A549 (cell line): ENCODE results near the gene LRGUK. TPM values are rescaled to one million over a fixed set of nuclear protein-coding genes. Genes with fewer than 3 reads are reported as not detected.

Experiments used
- ATAC-seq, 2 experiments: fragments of 200-7000 bp in 1 of 2; fragments of >200 bp in 1 of 2; cut with Nextera tagmentation in 1 of 2; cut with Tn5 transposase in 1 of 2; 3 replicates each; pipeline versions ENCODE4 v1.8.0 to v1.9.1; 2018 to 2020; ENCODE audit warnings: mild to moderate bottlenecking in 1 of 2, moderate library complexity in 1 of 2
- CTCF ChIA-PET: fragments of 300-600 bp; sonication (Branson Sonifier 250); formaldehyde crosslinking; extraction: SDS; loops from one replicate; lab custom pipeline; 2021; ENCODE audit warnings: antibody characterized with exemption, inconsistent platforms; lab: Yijun Ruan, JAX
- POLR2A ChIA-PET: fragments of 350-600 bp; formaldehyde crosslinking; extraction: SDS; loops from one replicate; lab custom pipeline; 2021; ENCODE audit warnings: antibody characterized with exemption, inconsistent platforms; lab: Yijun Ruan, JAX
- DNase-seq, 2 experiments: peaks; one replicate each; pipeline versions ENCODE4 v3.0.0 to v3.0.0-alpha.2; 2011 to 2016; ENCODE audit warnings: low read depth in 1 of 2, low spot score in 1 of 2
- FAIRE-seq: peaks from 2 replicates; lab custom pipeline; 2011; peaks lifted over from hg19 to GRCh38; lab: Jason Lieb, UNC
- H3K27ac ChIP-seq, 2 experiments: fragments of >200 bp; sonication (Bioruptor Twin); formaldehyde crosslinking; 3 replicates each; pipeline ENCODE4 v1.5.1; 2016 to 2017
- H3K4me1 ChIP-seq: fragments of >200 bp; sonication (Bioruptor Twin); formaldehyde crosslinking; 3 replicates; pipeline ENCODE4 v1.6.1; 2016
- H3K4me2 ChIP-seq: fragments of >200 bp; sonication (Bioruptor Twin); formaldehyde crosslinking; 3 replicates; pipeline ENCODE4 v1.6.1; 2016
- H3K4me3 ChIP-seq: fragments of >200 bp; sonication (Bioruptor Twin); formaldehyde crosslinking; 3 replicates; pipeline ENCODE4 v1.5.1; 2016
- H3K9me3 ChIP-seq: fragments of >200 bp; sonication (Bioruptor Twin); formaldehyde crosslinking; 3 replicates; pipeline ENCODE4 v1.6.1; 2016
- BHLHE40 ChIP-seq: IDR thresholded peaks from 2 replicates; pipeline ENCODE4 v1.6.1; 2012; ENCODE audit warnings: low read depth, low read length, inconsistent platforms
- CBX8 ChIP-seq: fragments of 200-600 bp; sonication (generic); IDR thresholded peaks from 2 replicates; pipeline ENCODE4 v1.6.1; 2016
- EP300 ChIP-seq, 2 experiments: fragments of >200 bp; sonication (Bioruptor Twin); formaldehyde crosslinking; IDR thresholded peaks; 2 replicates in 1 of 2; 3 replicates in 1 of 2; pipeline ENCODE4 v1.6.1; 2016 to 2017
- ESRRA ChIP-seq: fragments of 150-350 bp; IDR thresholded peaks from 2 replicates; pipeline ENCODE4 v1.6.1; 2014; ENCODE audit warnings: mild to moderate bottlenecking, low read length, borderline replicate concordance
- FOSB ChIP-seq: fragments of 250-450 bp; sonication (Bioruptor Pico); IDR thresholded peaks from 2 replicates; pipeline ENCODE4 v1.5.0; 2020; ENCODE audit warnings: mild to moderate bottlenecking, moderate library complexity
- FOSL2 ChIP-seq, 2 experiments: fragments of 450-650 bp in 1 of 2; fragments of >200 bp in 1 of 2; sonication (Bioruptor Twin) in 1 of 2; formaldehyde crosslinking; IDR thresholded peaks; 2 replicates each; pipeline versions ENCODE4 v1.5.0 to v1.6.1; 2016 to 2020; ENCODE audit warnings: mild to moderate bottlenecking in 1 of 2, moderate library complexity in 1 of 2
- FOXS1 ChIP-seq: fragments of 250-450 bp; sonication (Bioruptor Pico); IDR thresholded peaks from 2 replicates; pipeline ENCODE4 v1.5.0; 2020; ENCODE audit warnings: mild to moderate bottlenecking, moderate library complexity
- GATA3 ChIP-seq: IDR thresholded peaks from 2 replicates; pipeline ENCODE4 v1.6.1; 2012; ENCODE audit warnings: borderline replicate concordance
- HDAC2 ChIP-seq: fragments of 200-600 bp; sonication (generic); IDR thresholded peaks from 2 replicates; pipeline ENCODE4 v1.6.1; 2016
- JUNB ChIP-seq: fragments of >200 bp; sonication (Bioruptor Twin); formaldehyde crosslinking; IDR thresholded peaks from 2 replicates; pipeline ENCODE4 v1.6.1; 2016
- KDM1A ChIP-seq: fragments of 200-600 bp; sonication (generic); IDR thresholded peaks from 2 replicates; pipeline ENCODE4 v1.6.1; 2016; ENCODE audit warnings: low read depth, mild to moderate bottlenecking
- NFE2L2 ChIP-seq: fragments of 150-350 bp; conservative IDR thresholded peaks from 2 replicates; pipeline ENCODE4 v1.6.1; 2014; ENCODE audit warnings: low read length
- RCOR1 ChIP-seq: fragments of 150-350 bp; IDR thresholded peaks from 2 replicates; pipeline ENCODE4 v1.6.1; 2014; ENCODE audit warnings: antibody characterized with exemption, low read length, low read depth
- TFCP2L1 ChIP-seq: fragments of 250-450 bp; sonication (Bioruptor Pico); IDR thresholded peaks from 2 replicates; pipeline ENCODE4 v1.5.0; 2021; ENCODE audit warnings: mild to moderate bottlenecking
- ZC3H11A ChIP-seq: fragments of 450-650 bp; IDR thresholded peaks from 2 replicates; pipeline ENCODE4 v1.6.1; 2014; ENCODE audit warnings: antibody characterized with exemption, mild to moderate bottlenecking
- ZFP36 ChIP-seq: fragments of 450-650 bp; IDR thresholded peaks from 2 replicates; pipeline ENCODE4 v1.6.1; 2014; ENCODE audit warnings: borderline replicate concordance; ENCODE audit not compliant: partially characterized antibody
- ZNF302 ChIP-seq: fragments of 250-450 bp; sonication (Bioruptor Pico); IDR thresholded peaks from 2 replicates; pipeline ENCODE4 v1.9.0; 2021; ENCODE audit warnings: inconsistent platforms, mild to moderate bottlenecking, moderate library complexity
- ZSCAN20 ChIP-seq: fragments of 250-450 bp; sonication (Bioruptor Pico); IDR thresholded peaks from 2 replicates; pipeline ENCODE4 v1.8.0; 2022; ENCODE audit warnings: mild to moderate bottlenecking, moderate library complexity
- WGBS: methylation state at CpG from one replicate; pipeline ENCODE4 v1.1.6; 2017; ENCODE audit errors: missing lambda C conversion rate; 5-methylcytosine and 5-hydroxymethylcytosine counted together
- polyA plus RNA-seq, 4 experiments: library from polyadenylated mRNA; depleted of rRNA in 3 of 4; stranded (reverse); fragments of >200 nt; fragmentation: RNase III in 1 of 4; extraction: RNeasy Plus Mini Kit Qiagen cat#74134 plus additional on column Dnase treatment in 1 of 4; gene quantifications; 2 replicates in 3 of 4; 3 replicates in 1 of 4; pipeline ENCODE4 v1.2.3, GENCODE V29; 2011 to 2017
- TF ChIP-seq, protein P1 (sequence below): IDR thresholded peaks from 2 replicates; pipeline ENCODE4 v1.6.1; 2012; ENCODE audit warnings: low read depth, borderline replicate concordance
- TF ChIP-seq, protein P2 (sequence below): fragments of 450-650 bp; IDR thresholded peaks from 2 replicates; pipeline ENCODE4 v1.6.1; 2014; ENCODE audit warnings: antibody characterized with exemption
- TF ChIP-seq, protein P3 (sequence below): fragments of >200 bp; sonication (Bioruptor Twin); formaldehyde crosslinking; IDR thresholded peaks from 3 replicates; pipeline ENCODE4 v1.6.1; 2016
- TF ChIP-seq, protein P4 (sequence below): fragments of 250-450 bp; sonication (Bioruptor Pico); IDR thresholded peaks from 2 replicates; pipeline ENCODE4 v1.5.0; 2021; ENCODE audit warnings: mild to moderate bottlenecking, moderate library complexity, borderline replicate concordance

Gene LRGUK
- polyA plus RNA-seq, 2 of the 4 experiments (the other 2 are of a cell fraction): 0.28 to 0.32 TPM

DNA sequence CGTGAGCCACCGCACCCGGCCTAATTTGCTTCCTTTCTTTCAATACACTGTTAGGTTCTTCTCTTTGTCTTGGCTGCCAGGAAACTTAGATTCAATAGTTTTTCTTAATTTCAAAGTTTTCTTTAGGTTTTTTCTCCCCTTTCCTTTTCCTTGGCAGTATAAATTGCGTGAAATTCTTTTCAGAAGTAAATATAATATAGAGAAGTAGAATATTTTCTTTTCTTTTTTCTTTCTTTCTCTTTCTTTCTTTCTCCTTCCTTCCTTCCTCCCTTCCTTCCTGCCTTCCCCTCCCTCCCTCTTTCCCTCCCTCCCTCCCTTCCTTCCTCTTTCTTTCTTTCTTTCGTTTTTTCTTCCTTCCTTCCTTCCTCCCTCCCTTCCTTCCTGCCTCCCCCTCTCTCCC, 1.7 kb downstream of the LRGUK start:
- ATAC-seq: no peak

DNA sequence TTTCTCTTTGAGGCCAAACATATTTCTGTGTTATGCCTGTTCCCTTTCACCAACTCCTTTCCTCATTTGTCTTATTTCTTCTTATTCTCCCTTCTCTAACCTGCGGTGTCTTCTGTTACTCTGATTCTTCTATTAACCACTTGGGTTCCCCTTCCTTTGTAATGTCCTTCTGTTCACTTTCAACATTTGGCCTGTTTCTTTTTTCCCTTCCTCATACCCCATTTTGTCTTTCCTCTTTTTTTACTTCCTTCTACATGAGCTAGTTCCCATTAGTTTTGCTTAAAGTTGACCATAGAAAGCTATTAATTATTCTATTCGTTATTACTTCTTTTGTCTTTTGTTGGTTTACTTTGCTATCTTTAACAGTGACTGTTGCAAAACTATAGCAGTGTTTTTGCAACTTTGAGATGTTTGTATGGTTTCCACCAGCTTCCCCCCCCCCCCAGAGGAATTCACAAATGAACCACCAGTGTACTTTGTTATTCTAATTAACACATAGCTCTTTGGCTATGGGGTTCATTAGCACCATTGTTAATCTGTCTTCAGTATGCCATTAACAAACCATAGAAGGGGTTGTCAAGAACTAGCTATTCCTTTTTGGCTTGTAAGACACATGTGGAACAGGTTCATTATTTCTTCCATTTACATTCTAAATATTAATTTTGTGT, 2.9 kb downstream of the LRGUK start:
- H3K27ac ChIP-seq: no peak overlapping the region
- H3K4me2 ChIP-seq: no peak overlapping the region
- DNase-seq (no peak), FAIRE-seq (no peak), ATAC-seq (no peak)
- H3K4me1 ChIP-seq: peaks cover 8% of the 10 kb centered on the region; the same call in 1 of the 3 replicates
- TF ChIP-seq, protein P1, sequence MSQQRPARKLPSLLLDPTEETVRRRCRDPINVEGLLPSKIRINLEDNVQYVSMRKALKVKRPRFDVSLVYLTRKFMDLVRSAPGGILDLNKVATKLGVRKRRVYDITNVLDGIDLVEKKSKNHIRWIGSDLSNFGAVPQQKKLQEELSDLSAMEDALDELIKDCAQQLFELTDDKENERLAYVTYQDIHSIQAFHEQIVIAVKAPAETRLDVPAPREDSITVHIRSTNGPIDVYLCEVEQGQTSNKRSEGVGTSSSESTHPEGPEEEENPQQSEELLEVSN: no peak
- no peak for TF ChIP-seq RCOR1
- TF ChIP-seq ZSCAN20 (CRISPR knock-in tag): no peak
- TF ChIP-seq FOXS1 (CRISPR knock-in tag): no peak
- no peak for TF ChIP-seq FOSL2 (IDR thresholded peaks at IDR 0.05)
- TF ChIP-seq FOSL2 (CRISPR knock-in tag; IDR thresholded peaks at IDR 0.05): no peak
- no peak for TF ChIP-seq JUNB
- TF ChIP-seq ZC3H11A: no peak
- TF ChIP-seq, protein P2, sequence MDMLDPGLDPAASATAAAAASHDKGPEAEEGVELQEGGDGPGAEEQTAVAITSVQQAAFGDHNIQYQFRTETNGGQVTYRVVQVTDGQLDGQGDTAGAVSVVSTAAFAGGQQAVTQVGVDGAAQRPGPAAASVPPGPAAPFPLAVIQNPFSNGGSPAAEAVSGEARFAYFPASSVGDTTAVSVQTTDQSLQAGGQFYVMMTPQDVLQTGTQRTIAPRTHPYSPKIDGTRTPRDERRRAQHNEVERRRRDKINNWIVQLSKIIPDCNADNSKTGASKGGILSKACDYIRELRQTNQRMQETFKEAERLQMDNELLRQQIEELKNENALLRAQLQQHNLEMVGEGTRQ: no peak
- no peak for TF ChIP-seq NFE2L2
- TF ChIP-seq GATA3: no peak
- TF ChIP-seq, all 56 proteins: peak for 0
- ChIA-PET POLR2A (no interaction called here), CTCF (interaction anchor here (0.7 to 1.2 kb wide), 2 partner anchors 11 to 291 kb away, joined by 3 to 7 read pairs; no protein-coding TSS in a partner anchor)
- Histone ChIP-seq H3K4me3 (no peak overlapping the region), H3K9me3 (no peaks in the 10 kb centered on the region)
- WGBS: 60% methylated on average over 2 of the region's 2 CpGs

More for the DNA sequence above, 1.7 kb downstream of the LRGUK start:
- ChIA-PET CTCF (interaction anchor here (2.3 kb wide), 1 partner anchor 9 kb away, joined by 13 read pairs; no protein-coding TSS in a partner anchor), POLR2A (no interaction called here)
- WGBS: 70% methylated on average over 4 of the region's 5 CpGs
- Histone ChIP-seq H3K4me3 (no peak overlapping the region), H3K9me3 (no peaks in the 10 kb centered on the region), H3K4me2 (no peak overlapping the region), H3K27ac (no peak overlapping the region), H3K4me1 (peaks cover 8% of the 10 kb centered on the region; the same call in 1 of the 3 replicates)
- no peak for FAIRE-seq
- no peak for DNase-seq
- TF ChIP-seq ESRRA (no peak), ZFP36 (no peak), KDM1A (no peak), JUNB (no peak), HDAC2 (no peak), BHLHE40 (no peak), TFCP2L1 (no peak), RCOR1 (no peak), CBX8 (no peak), ZNF302 (CRISPR knock-in tag) (no peak), EP300 (IDR thresholded peaks at IDR 0.05) (no peak), FOSB (CRISPR knock-in tag) (no peak), ZSCAN20 (CRISPR knock-in tag) (no peak), FOSL2 (IDR thresholded peaks at IDR 0.05) (no peak), FOSL2 (CRISPR knock-in tag; IDR thresholded peaks at IDR 0.05) (no peak)
- TF ChIP-seq, protein P3, sequence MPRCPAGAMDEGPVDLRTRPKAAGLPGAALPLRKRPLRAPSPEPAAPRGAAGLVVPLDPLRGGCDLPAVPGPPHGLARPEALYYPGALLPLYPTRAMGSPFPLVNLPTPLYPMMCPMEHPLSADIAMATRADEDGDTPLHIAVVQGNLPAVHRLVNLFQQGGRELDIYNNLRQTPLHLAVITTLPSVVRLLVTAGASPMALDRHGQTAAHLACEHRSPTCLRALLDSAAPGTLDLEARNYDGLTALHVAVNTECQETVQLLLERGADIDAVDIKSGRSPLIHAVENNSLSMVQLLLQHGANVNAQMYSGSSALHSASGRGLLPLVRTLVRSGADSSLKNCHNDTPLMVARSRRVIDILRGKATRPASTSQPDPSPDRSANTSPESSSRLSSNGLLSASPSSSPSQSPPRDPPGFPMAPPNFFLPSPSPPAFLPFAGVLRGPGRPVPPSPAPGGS: no peak
- TF ChIP-seq, protein P4, sequence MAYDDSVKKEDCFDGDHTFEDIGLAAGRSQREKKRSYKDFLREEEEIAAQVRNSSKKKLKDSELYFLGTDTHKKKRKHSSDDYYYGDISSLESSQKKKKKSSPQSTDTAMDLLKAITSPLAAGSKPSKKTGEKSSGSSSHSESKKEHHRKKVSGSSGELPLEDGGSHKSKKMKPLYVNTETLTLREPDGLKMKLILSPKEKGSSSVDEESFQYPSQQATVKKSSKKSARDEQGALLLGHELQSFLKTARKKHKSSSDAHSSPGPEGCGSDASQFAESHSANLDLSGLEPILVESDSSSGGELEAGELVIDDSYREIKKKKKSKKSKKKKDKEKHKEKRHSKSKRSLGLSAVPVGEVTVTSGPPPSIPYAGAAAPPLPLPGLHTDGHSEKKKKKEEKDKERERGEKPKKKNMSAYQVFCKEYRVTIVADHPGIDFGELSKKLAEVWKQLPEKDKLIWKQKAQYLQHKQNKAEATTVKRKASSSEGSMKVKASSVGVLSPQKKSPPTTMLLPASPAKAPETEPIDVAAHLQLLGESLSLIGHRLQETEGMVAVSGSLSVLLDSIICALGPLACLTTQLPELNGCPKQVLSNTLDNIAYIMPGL (CRISPR knock-in tag): no peak
